SK-N-SH treated with all-trans-retinoic acid at 6 μM for 48 hours (cell line): ENCODE data around the gene UBE4B.
A peak's percentile ranks its signal among the peaks of the same experiment; 100 is the strongest.

ENCODE experiments used
- ATAC-seq: fragments of 200-7000 bp; cut with Tn5 transposase; 3 replicates; pipeline ENCODE4 v1.9.1; 2020; ENCODE audit warnings: mild to moderate bottlenecking, moderate library complexity
- ARNTL ChIP-seq: fragments of 450-650 bp; formaldehyde crosslinking; IDR thresholded peaks from 2 replicates; pipeline ENCODE4 v1.5.0; 2020; ENCODE audit warnings: low read depth, mild to moderate bottlenecking, moderate library complexity, borderline replicate concordance
- CREB5 ChIP-seq: fragments of 250-450 bp; sonication (Bioruptor Pico); IDR thresholded peaks from 2 replicates; pipeline ENCODE4 v1.5.1; 2020; ENCODE audit warnings: low read depth, mild to moderate bottlenecking, moderate library complexity
- CSDC2 ChIP-seq: fragments of 250-450 bp; sonication (Bioruptor Pico); IDR thresholded peaks from 2 replicates; pipeline ENCODE4 v1.5.0; 2020; ENCODE audit warnings: mild to moderate bottlenecking, moderate library complexity
- ESRRG ChIP-seq: fragments of 250-450 bp; sonication (Bioruptor Pico); IDR thresholded peaks from 2 replicates; pipeline ENCODE4 v1.6.1; 2021; ENCODE audit warnings: mild to moderate bottlenecking
- GLIS3 ChIP-seq: fragments of 250-450 bp; sonication (Bioruptor Pico); IDR thresholded peaks from 2 replicates; pipeline ENCODE4 v1.5.0; 2020; ENCODE audit warnings: mild to moderate bottlenecking, moderate library complexity
- ISL1 ChIP-seq: fragments of 250-450 bp; sonication (Bioruptor Pico); IDR thresholded peaks from 2 replicates; pipeline ENCODE4 v2.1.2; 2022; ENCODE audit warnings: mild to moderate bottlenecking, moderate library complexity
- OSR1 ChIP-seq: fragments of 250-450 bp; sonication (Bioruptor Pico); IDR thresholded peaks from 2 replicates; pipeline ENCODE4 v1.8.0; 2022; ENCODE audit warnings: moderate library complexity, mild to moderate bottlenecking, inconsistent platforms
- PATZ1 ChIP-seq: fragments of 250-450 bp; sonication (Bioruptor Pico); IDR thresholded peaks from 2 replicates; pipeline ENCODE4 v1.8.0; 2020; ENCODE audit warnings: mild to moderate bottlenecking, moderate library complexity, borderline replicate concordance
- POU6F1 ChIP-seq: fragments of 250-450 bp; sonication (Bioruptor Pico); IDR thresholded peaks from 2 replicates; pipeline ENCODE4 v1.8.0; 2021; ENCODE audit warnings: low read depth, mild to moderate bottlenecking, moderate library complexity, borderline replicate concordance
- PPARA ChIP-seq: fragments of 250-450 bp; sonication (Bioruptor Pico); IDR thresholded peaks from 2 replicates; pipeline ENCODE4 v1.5.0; 2020; ENCODE audit warnings: mild to moderate bottlenecking, borderline replicate concordance
- RARB ChIP-seq: fragments of 250-450 bp; sonication (Bioruptor Pico); IDR thresholded peaks from 2 replicates; pipeline ENCODE4 v1.8.0; 2021; ENCODE audit warnings: mild to moderate bottlenecking, moderate library complexity
- SNAI2 ChIP-seq: fragments of 250-450 bp; sonication (Bioruptor Pico); IDR thresholded peaks from 2 replicates; pipeline ENCODE4 v1.5.0; 2020; ENCODE audit warnings: mild to moderate bottlenecking, moderate library complexity
- TCF4 ChIP-seq: fragments of 250-450 bp; sonication (Bioruptor Pico); IDR thresholded peaks from 2 replicates; pipeline ENCODE4 v1.8.0; 2021; ENCODE audit warnings: mild to moderate bottlenecking, moderate library complexity, borderline replicate concordance
- TOX ChIP-seq: fragments of 250-450 bp; sonication (Bioruptor Pico); IDR thresholded peaks from 2 replicates; pipeline ENCODE4 v1.8.0; 2021; ENCODE audit warnings: mild to moderate bottlenecking, moderate library complexity, borderline replicate concordance
- TSHZ2 ChIP-seq: fragments of 250-450 bp; sonication (Bioruptor Pico); IDR thresholded peaks from 2 replicates; pipeline ENCODE4 v1.5.0; 2020; ENCODE audit warnings: mild to moderate bottlenecking, moderate library complexity
- ZC3H10 ChIP-seq: fragments of 250-450 bp; sonication (Bioruptor Pico); IDR thresholded peaks from 2 replicates; pipeline ENCODE4 v1.5.1; 2021; ENCODE audit warnings: mild to moderate bottlenecking, moderate library complexity
- ZFP3 ChIP-seq: fragments of 250-450 bp; sonication (Bioruptor Pico); IDR thresholded peaks from 2 replicates; pipeline ENCODE4 v1.5.0; 2020; ENCODE audit warnings: mild to moderate bottlenecking, moderate library complexity
- ZFP30 ChIP-seq: fragments of 450-650 bp; formaldehyde crosslinking; IDR thresholded peaks from 2 replicates; pipeline ENCODE4 v1.5.0; 2022; ENCODE audit warnings: mild to moderate bottlenecking, moderate library complexity
- ZNF565 ChIP-seq: fragments of 450-650 bp; formaldehyde crosslinking; conservative IDR thresholded peaks from 2 replicates; pipeline ENCODE4 v1.5.0; 2020; ENCODE audit warnings: low read depth, mild to moderate bottlenecking, moderate library complexity
- ZNF8 ChIP-seq: fragments of 450-650 bp; formaldehyde crosslinking; IDR thresholded peaks from 2 replicates; pipeline ENCODE4 v1.5.0; 2020; ENCODE audit warnings: mild to moderate bottlenecking, moderate library complexity

UBE4B gene

GRCh38 chr1:10046356-10047085, 13.8 kb downstream of the UBE4B start:
- no peak for TF ChIP-seq ZC3H10 (CRISPR knock-in tag)
- TF ChIP-seq, all 23 proteins: peak for 0
- ATAC-seq, result peak; percentile 19; the same call in 1 of the 3 replicates

- no peak for ATAC-seq
- TF ChIP-seq SNAI2 (CRISPR knock-in tag), result no peak
- TF ChIP-seq ZFP30 (CRISPR knock-in tag), result no peak
- TF ChIP-seq GLIS3, result no peak
- no peak for TF ChIP-seq PATZ1 (CRISPR knock-in tag)
- TF ChIP-seq ESRRG (CRISPR knock-in tag), result no peak
- no peak for TF ChIP-seq CSDC2 (CRISPR knock-in tag)
- TF ChIP-seq OSR1 (CRISPR knock-in tag), result no peak
- no peak for TF ChIP-seq ZFP3 (CRISPR knock-in tag)
- no peak for TF ChIP-seq ARNTL
- TF ChIP-seq CREB5 (CRISPR knock-in tag), result no peak
- TF ChIP-seq ISL1, result no peak
- TF ChIP-seq TSHZ2 (CRISPR knock-in tag), result no peak
- no peak for TF ChIP-seq ZC3H10 (CRISPR knock-in tag)
- TF ChIP-seq RARB, result no peak
- no peak for TF ChIP-seq POU6F1 (CRISPR knock-in tag)
- no peak for TF ChIP-seq ZNF565 (CRISPR knock-in tag)
Measured at GRCh38 chr1:10048601-10049000, 15.8 kb downstream of the UBE4B start.

GRCh38 chr1:10050611-10051010, 17.9 kb downstream of the UBE4B start:
- ATAC-seq, result no peak
- no peak for TF ChIP-seq ZNF8 (CRISPR knock-in tag)
- no peak for TF ChIP-seq ISL1
- TF ChIP-seq TCF4 (CRISPR knock-in tag), result no peak
- no peak for TF ChIP-seq GLIS3
- no peak for TF ChIP-seq PPARA (CRISPR knock-in tag)
- TF ChIP-seq, all 23 proteins: peak for 0

GRCh38 chr1:10051656-10052055, 18.9 kb downstream of the UBE4B start:
- no peak for ATAC-seq

More at GRCh38 chr1:10051656-10052055, 18.9 kb downstream of the UBE4B start:
- no peak for TF ChIP-seq ZNF565 (CRISPR knock-in tag)
- no peak for TF ChIP-seq CREB5 (CRISPR knock-in tag)
- no peak for TF ChIP-seq SNAI2 (CRISPR knock-in tag)
- TF ChIP-seq ISL1, result no peak
- TF ChIP-seq GLIS3, result no peak
- TF ChIP-seq TOX, result no peak
- no peak for TF ChIP-seq POU6F1 (CRISPR knock-in tag)
